Panc1 (cell line): ENCODE results near the gene SOCS2. TPM values are rescaled to one million over a fixed set of nuclear protein-coding genes. Genes with fewer than 3 reads are reported as not detected.

Experiments used
- ATAC-seq: fragments of 200-7000 bp; cut with Tn5 transposase; 2 replicates; pipeline ENCODE4 v1.9.1; 2020; ENCODE audit warnings: mild to moderate bottlenecking, moderate library complexity
- BruUV-seq: library from RNA; stranded (reverse); fragments of 400-500 nt; replicated peaks from 2 replicates; lab custom pipeline; 2021; lab: Mats Ljungman, UMichigan
- CTCF ChIA-PET: fragments of 300-600 bp; sonication (Branson Sonifier 250); formaldehyde crosslinking; loops from one replicate; lab custom pipeline; 2022; ENCODE audit warnings: antibody characterized with exemption; lab: Charles Lee
- POLR2A ChIA-PET: fragments of 300-600 bp; sonication (Branson Sonifier 250); formaldehyde crosslinking; loops from one replicate; lab custom pipeline; 2022; ENCODE audit warnings: antibody characterized with exemption; lab: Charles Lee
- DNase-seq: peaks from one replicate; pipeline ENCODE4 v3.0.0-alpha.2; 2010; ENCODE audit warnings: low read depth, low spot score
- H3K27ac ChIP-seq: 2 replicates; pipeline ENCODE4 v1.5.1; 2011; ENCODE audit warnings: mild to moderate bottlenecking, low read length, inconsistent platforms
- H3K27me3 ChIP-seq: fragments of 200-500 bp; sonication (Bioruptor generic); 2 replicates; pipeline ENCODE4 v1.6.0; 2014; ENCODE audit warnings: low read length, inconsistent platforms; ENCODE audit not compliant: control insufficient read depth, insufficient read depth
- H3K36me3 ChIP-seq: fragments of 200-500 bp; sonication (Bioruptor generic); 2 replicates; pipeline ENCODE4 v1.5.1; 2014; ENCODE audit warnings: inconsistent platforms, mild to moderate bottlenecking, low read length, moderate library complexity; ENCODE audit not compliant: control insufficient read depth, insufficient read depth
- H3K4me1 ChIP-seq: 2 replicates; pipeline ENCODE4 v1.5.1; 2011; ENCODE audit warnings: inconsistent platforms, mild to moderate bottlenecking, low read length, moderate library complexity; ENCODE audit not compliant: control insufficient read depth, insufficient read depth
- H3K4me3 ChIP-seq, 2 experiments: 2 replicates each; pipeline ENCODE4 v1.5.1; 2011 to 2012; ENCODE audit warnings: low read depth in 2 of 2, low read length in 2 of 2, mild to moderate bottlenecking in 2 of 2, inconsistent platforms in 1 of 2, moderate library complexity in 1 of 2
- H3K9me3 ChIP-seq: fragments of 200-500 bp; sonication (Bioruptor generic); 2 replicates; pipeline ENCODE4 v1.5.1; 2014; ENCODE audit warnings: low read depth, mild to moderate bottlenecking, inconsistent platforms, low read length, moderate library complexity; ENCODE audit not compliant: control insufficient read depth, insufficient read depth
- CTCF ChIP-seq: fragments of 450-650 bp; IDR thresholded peaks from 2 replicates; pipeline ENCODE4 v1.5.1; 2017; ENCODE audit warnings: mild to moderate bottlenecking
- POLR2AphosphoS5 ChIP-seq: IDR thresholded peaks from 2 replicates; pipeline ENCODE4 v1.6.1; 2012; ENCODE audit warnings: mild to moderate bottlenecking, low read depth, low read length, moderate library complexity
- REST ChIP-seq, 2 experiments: IDR thresholded peaks; 2 replicates each; pipeline ENCODE4 v1.6.1; 2011 to 2012; ENCODE audit warnings: low read depth in 2 of 2, control low read depth in 1 of 2, low read length in 1 of 2, mild to moderate bottlenecking in 1 of 2, moderate library complexity in 1 of 2; ENCODE audit not compliant: insufficient read depth in 1 of 2
- SIN3A ChIP-seq: IDR thresholded peaks from 2 replicates; pipeline ENCODE4 v1.6.1; 2012; ENCODE audit warnings: low read depth, mild to moderate bottlenecking, low read length, moderate library complexity, borderline replicate concordance; ENCODE audit not compliant: insufficient read depth
- TCF7L2 ChIP-seq: IDR thresholded peaks from 2 replicates; pipeline ENCODE4 v1.6.1; 2011; ENCODE audit warnings: mild to moderate bottlenecking, low read depth, low read length, inconsistent platforms
- in situ Hi-C: cut with HindIII; loops from 2 replicates; pipeline ENCODE4 v1.10.0; 2016; ENCODE audit warnings: low sequenced_read_pairs, low pct_unique_long_range_greater_than_20kb
- intact Hi-C: fragments of 100-400 bp; cut with micrococcal nuclease; formaldehyde crosslinking; loops from one replicate; pipeline ENCODE4 v1.10.0; 2022; ENCODE audit not compliant: unreplicated experiment
- total RNA-seq: library from RNA; stranded (reverse); gene quantifications from one replicate; pipeline ENCODE4 v1.2.1, GENCODE V29; 2021; ENCODE audit not compliant: unreplicated experiment

The SOCS2 gene
- total RNA-seq, 1 experiment from 2014 or later: 33.8 TPM

- H3K9me3 ChIP-seq: no peaks in the 10 kb centered on the region
- ATAC-seq: no peak
- H3K36me3 ChIP-seq: no peaks in the 10 kb centered on the region
- H3K27me3 ChIP-seq: no peaks in the 10 kb centered on the region
- H3K27ac ChIP-seq: no peak overlapping the region
- no peak overlapping the region for H3K4me3 ChIP-seq
- CTCF ChIA-PET: no interaction called here
- no TSS peak for BruUV-seq
- no peak for DNase-seq
- in situ Hi-C loops: no loop called here
- H3K4me1 ChIP-seq: no peaks in the 10 kb centered on the region; the same call in 1 of the 2 replicates
- intact Hi-C loops: no loop called here
- POLR2A ChIA-PET: interaction anchor here (0.6 kb wide), 1 partner anchor 12 kb away, joined by 3 read pairs; no protein-coding TSS in a partner anchor
- TF ChIP-seq SIN3A (no peak), CTCF (no peak), REST (IDR thresholded peaks at IDR 0.05; ENCODE audit: insufficient read depth in 1 of 2, low read depth in 2 of 2, low read length in 1 of 2) (no peak), TCF7L2 (no peak), POLR2AphosphoS5 (no peak)
These were observed 11.3 kb downstream of the SOCS2 start for GRCh38 chr12:93583627-93584392.

GRCh38 chr12:93585247-93585646, 12.8 kb downstream of the SOCS2 start:
- intact Hi-C loops (no loop called here), in situ Hi-C loops (no loop called here)
- H3K27me3 ChIP-seq: no peaks in the 10 kb centered on the region
- BruUV-seq: no TSS peak
- CTCF ChIA-PET: interaction anchor here (0.7 kb wide), 1 partner anchor 224 kb away, joined by 4 read pairs; no protein-coding TSS in a partner anchor
- no peaks in the 10 kb centered on the region for H3K36me3 ChIP-seq
- H3K27ac ChIP-seq: no peak overlapping the region
- H3K9me3 ChIP-seq: no peaks in the 10 kb centered on the region
- DNase-seq (no peak), ATAC-seq (no peak)
- H3K4me1 ChIP-seq: peaks cover 4% of the 10 kb centered on the region; the same call in 1 of the 2 replicates
- TF ChIP-seq SIN3A: no peak
- no peak for TF ChIP-seq POLR2AphosphoS5
- TF ChIP-seq CTCF: no peak
- TF ChIP-seq TCF7L2: no peak
- no peak for TF ChIP-seq REST (IDR thresholded peaks at IDR 0.05; ENCODE audit: insufficient read depth in 1 of 2, low read depth in 2 of 2, low read length in 1 of 2)
- POLR2A ChIA-PET: no interaction called here
- no peak overlapping the region for H3K4me3 ChIP-seq
